Measurements from ENCODE around the gene AMTN.

GRCh38 chr4:70559924-70560323, 41.6 kb downstream of the AMTN start:
- TF ChIP-seq EZH2 (IDR thresholded peaks at IDR 0.05), result no peak
- no peak for TF ChIP-seq POLR2AphosphoS5 (IDR thresholded peaks at IDR 0.05; ENCODE audit: borderline replicate concordance, low read depth, low read length)
- TF ChIP-seq FOXP2 (optimal IDR thresholded peaks at IDR 0.05; ENCODE audit: control extremely low read depth, extremely low read length, insufficient read depth), result no peak
